ENCODE measurements around the gene PDIA2.

DNA sequence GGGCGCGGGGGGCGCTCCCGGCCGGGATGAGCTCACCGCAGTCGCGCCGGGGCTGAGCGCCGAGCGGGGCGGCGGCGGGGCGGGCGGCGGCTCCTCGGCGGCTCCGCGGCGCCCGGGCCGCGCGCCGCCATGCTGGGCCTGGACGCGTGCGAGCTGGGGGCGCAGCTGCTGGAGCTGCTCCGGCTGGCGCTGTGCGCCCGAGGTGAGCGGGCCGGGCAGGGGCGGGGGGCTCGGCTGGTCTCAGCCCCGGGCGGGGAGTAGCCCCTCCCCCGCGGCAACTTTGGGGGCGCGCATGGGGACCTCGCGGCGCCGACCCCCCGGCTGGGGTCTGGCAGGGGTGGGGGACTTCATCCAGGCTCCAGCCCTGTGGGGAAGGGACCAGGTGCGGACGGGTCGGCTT is 2.4 kb upstream of the PDIA2 start, which contains the start of gene ARHGDIG:
- TF ChIP-seq, protein P1, sequence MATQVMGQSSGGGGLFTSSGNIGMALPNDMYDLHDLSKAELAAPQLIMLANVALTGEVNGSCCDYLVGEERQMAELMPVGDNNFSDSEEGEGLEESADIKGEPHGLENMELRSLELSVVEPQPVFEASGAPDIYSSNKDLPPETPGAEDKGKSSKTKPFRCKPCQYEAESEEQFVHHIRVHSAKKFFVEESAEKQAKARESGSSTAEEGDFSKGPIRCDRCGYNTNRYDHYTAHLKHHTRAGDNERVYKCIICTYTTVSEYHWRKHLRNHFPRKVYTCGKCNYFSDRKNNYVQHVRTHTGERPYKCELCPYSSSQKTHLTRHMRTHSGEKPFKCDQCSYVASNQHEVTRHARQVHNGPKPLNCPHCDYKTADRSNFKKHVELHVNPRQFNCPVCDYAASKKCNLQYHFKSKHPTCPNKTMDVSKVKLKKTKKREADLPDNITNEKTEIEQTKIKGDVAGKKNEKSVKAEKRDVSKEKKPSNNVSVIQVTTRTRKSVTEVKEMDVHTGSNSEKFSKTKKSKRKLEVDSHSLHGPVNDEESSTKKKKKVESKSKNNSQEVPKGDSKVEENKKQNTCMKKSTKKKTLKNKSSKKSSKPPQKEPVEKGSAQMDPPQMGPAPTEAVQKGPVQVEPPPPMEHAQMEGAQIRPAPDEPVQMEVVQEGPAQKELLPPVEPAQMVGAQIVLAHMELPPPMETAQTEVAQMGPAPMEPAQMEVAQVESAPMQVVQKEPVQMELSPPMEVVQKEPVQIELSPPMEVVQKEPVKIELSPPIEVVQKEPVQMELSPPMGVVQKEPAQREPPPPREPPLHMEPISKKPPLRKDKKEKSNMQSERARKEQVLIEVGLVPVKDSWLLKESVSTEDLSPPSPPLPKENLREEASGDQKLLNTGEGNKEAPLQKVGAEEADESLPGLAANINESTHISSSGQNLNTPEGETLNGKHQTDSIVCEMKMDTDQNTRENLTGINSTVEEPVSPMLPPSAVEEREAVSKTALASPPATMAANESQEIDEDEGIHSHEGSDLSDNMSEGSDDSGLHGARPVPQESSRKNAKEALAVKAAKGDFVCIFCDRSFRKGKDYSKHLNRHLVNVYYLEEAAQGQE (IDR thresholded peaks at IDR 0.05; ENCODE audit: insufficient replicate concordance, low read depth) = no peak
- TF ChIP-seq, protein P2, sequence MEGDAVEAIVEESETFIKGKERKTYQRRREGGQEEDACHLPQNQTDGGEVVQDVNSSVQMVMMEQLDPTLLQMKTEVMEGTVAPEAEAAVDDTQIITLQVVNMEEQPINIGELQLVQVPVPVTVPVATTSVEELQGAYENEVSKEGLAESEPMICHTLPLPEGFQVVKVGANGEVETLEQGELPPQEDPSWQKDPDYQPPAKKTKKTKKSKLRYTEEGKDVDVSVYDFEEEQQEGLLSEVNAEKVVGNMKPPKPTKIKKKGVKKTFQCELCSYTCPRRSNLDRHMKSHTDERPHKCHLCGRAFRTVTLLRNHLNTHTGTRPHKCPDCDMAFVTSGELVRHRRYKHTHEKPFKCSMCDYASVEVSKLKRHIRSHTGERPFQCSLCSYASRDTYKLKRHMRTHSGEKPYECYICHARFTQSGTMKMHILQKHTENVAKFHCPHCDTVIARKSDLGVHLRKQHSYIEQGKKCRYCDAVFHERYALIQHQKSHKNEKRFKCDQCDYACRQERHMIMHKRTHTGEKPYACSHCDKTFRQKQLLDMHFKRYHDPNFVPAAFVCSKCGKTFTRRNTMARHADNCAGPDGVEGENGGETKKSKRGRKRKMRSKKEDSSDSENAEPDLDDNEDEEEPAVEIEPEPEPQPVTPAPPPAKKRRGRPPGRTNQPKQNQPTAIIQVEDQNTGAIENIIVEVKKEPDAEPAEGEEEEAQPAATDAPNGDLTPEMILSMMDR (IDR thresholded peaks at IDR 0.05; ENCODE audit: insufficient read depth, low read length) = no peak
- no peak for TF ChIP-seq POLR2AphosphoS5 (IDR thresholded peaks at IDR 0.05; ENCODE audit: low read depth)
- no peak for TF ChIP-seq SPI1 (IDR thresholded peaks at IDR 0.05; ENCODE audit: borderline replicate concordance, low read depth)

Data from HL-60 (cell line).